GM18520 (cell line): ENCODE data around the gene FBXO10.
"Not testable (repeated sequence)": the region's sequence is repeated elsewhere in the genome, so short reads cannot be mapped to it uniquely, and the experiment has no call there.

Source experiments
- ATAC-seq: cut with Tn5 transposase; IDR thresholded peaks from one replicate; pipeline ENCODE4 v1.9.1; 2021; ENCODE audit not compliant: unreplicated experiment

The FBXO10 gene

DNA sequence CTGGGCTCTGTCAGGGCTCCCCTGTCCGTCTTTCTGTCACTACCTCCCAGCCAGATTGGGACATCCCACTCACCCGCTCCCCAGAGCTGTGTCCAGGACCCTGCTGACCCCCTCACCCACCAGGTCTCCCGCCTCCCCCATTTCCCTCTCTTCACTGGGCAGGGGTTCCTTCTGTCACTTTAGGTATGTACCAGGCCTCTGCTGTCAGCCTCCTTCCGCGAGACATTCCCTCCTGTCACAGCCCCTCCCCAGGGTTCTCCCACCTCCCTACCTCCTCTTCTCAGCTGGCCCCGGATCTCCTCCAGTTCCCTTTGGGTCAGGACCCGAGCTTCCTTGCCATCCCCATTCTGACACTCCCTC, 89.9 kb downstream of the FBXO10 start:
- no peak for ATAC-seq

DNA sequence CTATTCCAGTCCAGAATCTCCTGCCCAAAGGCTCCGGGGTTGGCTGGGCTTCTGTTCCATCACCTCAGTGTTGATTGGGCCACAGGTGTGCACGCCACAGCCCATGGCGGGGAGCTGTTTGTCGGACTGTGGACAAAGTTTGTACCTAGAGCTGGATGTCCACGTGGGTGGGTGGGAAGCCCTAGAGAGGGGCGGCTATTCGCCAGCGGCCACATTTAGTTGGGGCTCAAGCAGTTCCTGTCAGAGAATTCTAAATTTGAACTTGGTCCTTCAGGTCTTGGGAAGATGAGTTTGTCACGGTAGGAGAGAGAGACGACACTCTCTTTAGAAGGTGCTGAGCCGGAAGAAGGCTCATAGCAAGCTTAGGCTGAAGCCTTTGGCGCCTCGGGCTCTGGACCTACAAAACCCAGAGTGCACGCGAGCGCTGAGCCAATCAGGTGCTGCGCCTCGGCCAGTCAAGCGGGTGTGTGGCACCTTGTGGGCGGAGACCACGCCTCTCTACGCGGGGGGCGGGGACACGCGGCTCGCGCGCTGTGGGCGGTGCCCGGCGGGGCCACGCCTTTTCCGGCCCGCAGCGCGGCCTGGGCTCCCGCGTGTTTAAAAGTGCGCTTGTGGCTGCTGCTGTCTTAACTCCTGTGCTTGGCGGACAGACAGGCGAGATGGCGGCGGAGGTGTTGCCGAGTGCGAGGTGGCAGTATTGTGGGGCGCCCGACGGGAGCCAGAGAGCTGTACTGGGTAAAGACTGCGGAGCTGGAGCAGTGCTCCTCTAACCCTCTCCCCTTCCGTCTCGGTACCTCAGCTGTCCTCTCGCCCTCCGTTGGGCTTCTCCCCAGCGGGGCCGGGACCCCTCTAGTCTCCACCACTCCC, 90.6 kb downstream of the FBXO10 start, which contains the start of gene POLR1E:
Gene POLR1E (plus strand): TSS at position 560 of the 867 bp plus-strand sequence. CDS start 100 bp downstream, at position 660.
- peak; percentile 95 for ATAC-seq

GRCh38 chr9:37480759-37481158, 95.4 kb downstream of the FBXO10 start:
- ATAC-seq, result no peak

DNA sequence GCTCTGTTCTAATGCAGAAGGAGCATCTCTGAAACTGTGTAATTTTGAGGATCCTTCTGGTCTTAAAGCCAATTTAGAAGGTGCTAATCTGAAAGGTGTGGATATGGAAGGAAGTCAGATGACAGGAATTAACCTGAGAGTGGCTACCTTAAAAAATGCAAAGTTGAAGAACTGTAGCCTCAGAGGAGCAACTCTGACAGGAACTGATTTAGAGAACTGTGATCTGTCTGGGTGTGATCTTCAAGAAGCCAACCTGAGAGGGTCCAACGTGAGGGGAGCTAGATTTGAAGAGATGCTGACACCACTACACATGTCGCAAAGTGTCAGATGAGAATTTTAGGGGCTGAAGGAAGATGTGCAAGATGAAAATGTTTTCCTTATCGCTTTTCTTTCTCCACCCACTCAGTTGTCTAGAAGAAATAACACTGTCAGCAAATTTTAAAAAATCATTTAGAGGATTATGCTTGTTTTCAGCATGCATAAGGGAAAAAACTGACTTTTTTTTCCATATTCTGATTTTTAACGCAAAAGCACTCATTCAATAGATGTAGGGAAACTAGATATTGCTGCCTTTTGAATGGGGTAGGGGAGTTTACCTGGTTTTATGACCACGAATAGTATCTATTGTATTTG, 98.1 kb downstream of the FBXO10 start:
- ATAC-seq, result not testable (repeated sequence)

DNA sequence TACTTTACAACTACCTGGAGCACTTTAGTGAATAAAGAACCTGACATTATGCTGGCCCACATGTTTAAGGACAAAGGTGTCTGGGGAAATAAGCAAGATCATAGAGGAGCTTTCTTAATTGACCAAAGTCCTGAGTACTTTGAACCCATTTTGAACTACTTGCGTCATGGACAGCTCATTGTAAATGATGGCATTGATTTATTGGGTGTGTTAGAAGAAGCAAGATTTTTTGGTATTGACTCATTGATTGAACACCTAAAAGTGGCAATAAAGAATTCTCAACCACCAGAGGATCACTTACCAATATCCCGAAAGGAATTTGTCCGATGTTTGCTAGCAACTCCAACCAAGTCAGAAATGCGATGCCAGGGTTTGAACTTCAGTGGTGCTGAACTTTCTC, 98.7 kb downstream of the FBXO10 start:
- ATAC-seq, result not testable (repeated sequence)

DNA sequence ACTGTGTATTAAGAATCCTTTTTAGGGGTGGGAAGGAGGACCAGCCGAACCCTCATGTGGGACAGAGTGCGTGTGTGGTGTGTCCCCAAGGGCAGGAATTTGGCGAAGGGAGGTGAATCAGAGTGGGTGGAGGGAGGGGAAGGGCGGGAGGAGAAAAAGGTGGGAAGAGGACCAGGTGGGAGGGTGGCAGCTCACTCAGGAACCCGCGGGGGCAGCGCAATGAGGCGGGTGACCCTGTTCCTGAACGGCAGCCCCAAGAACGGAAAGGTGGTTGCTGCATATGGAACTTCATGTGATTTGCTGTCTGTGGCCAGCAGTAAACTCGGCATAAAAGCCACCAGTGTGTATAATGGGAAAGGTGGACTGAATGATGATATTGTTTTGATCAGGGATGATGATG, 99.2 kb downstream of the FBXO10 start:
- ATAC-seq, result no peak

DNA sequence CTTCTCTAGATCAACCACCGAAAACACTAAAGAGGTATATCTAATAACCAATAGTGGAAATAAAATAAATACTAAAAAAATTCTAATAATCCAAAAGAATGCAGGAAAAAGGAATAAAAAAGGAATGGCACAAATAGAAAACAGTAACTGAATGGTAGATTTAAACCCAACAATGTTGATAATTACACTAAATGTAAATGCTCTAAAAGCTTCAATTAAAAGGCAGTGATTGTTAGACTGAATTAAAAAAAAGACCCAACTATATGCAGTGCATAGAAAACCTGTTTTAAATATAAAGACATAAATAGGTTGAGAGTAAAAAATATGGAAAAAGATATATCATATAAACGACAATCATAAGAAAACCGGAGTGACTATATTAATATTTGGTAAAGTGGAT, 101.7 kb downstream of the FBXO10 start:
- ATAC-seq, result no peak

DNA sequence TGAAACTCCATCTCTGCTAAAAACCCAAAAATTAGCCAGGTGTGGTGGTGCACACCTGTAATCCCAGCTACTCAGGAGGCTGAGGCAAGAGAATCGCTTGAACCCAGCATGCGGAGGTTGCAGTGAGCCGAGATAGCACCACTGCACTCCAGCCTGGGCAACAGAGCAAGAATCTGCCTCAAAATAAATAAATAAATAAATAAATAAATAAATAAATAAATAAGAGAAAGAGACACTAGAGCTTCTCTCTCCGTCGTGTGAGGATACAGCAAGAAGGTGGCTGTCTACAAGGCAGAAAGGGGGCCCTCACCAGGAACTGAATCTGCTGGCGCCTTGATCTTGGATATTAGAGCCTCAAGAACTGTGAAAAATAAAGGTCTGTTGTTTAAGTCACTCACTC, 102.2 kb downstream of the FBXO10 start:
- ATAC-seq, result not testable (repeated sequence)

DNA sequence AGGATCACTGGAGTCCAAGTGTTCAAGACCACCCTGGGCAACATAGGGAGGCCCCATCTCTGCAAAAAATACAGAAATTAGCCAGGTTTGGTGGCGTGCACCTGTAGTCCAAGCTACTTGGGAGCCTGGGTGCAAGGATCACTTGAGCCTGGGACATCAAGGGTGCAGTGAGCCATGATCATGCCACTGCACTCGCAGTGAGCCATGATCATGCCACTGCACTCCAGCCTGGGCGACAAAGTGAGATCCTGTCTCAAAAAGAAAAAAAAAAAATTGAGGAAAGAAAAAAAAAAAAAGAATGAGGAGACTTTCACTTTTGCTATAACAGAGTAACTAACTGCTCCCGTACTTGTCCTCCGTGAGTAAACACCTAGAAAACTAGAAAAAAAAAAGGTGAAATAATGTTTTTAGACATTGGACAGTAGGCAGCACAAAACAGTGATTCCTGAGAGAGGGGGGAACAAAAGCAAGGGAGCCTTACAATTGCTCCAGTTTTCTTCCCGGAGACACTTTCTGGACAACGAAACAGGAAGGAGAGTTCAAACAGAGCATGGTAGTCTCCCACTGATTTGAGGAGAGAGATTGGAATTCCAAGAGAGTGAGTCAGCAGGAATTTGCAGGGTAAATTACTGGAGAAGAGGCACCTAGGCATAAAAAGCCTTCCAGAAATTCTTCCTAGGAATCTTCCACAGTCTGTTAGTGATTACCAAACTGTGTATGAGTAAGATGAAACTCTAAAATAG, 104.1 kb downstream of the FBXO10 start:
- ATAC-seq, result no peak

GRCh38 chr9:37468620-37469019, 107.6 kb downstream of the FBXO10 start:
- no peak for ATAC-seq

- not testable (repeated sequence) for ATAC-seq
These were observed 108.7 kb downstream of the FBXO10 start for GRCh38 chr9:37467530-37467929.

DNA sequence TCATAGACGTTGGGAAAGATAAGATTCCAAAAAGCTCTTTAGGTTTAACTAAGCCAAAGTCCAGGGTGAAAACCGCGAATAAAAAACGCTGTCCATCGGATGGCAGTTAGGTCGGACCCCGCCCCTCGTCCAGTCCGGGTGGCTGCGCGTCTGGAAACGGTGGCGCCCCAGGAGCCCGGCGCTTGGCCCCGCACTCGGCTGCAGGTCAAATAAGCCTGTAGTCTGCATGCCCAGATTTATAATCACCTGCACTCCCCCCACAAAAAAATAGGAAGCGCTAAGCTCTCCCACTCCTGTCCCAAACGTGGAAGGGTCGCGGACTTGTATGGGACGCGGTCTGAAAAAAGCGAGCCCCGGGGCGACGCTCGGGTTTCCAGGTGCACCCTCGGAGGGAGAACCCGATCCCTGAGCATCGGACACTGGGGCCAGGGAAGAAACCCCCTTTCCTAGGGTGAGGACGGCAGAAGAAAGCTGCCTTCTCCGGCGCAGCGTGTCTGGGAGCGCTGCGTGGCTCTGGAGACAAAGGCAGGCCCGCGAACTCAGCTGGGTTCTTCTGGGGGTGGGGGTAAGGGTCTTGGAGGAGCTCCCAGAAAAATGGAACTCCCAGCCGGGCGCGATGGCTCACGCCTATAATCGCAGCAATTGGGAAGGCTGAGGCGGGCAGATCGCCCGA, 110.0 kb downstream of the FBXO10 start:
- ATAC-seq, result no peak

GRCh38 chr9:37465249-37466036, 110.7 kb downstream of the FBXO10 start, which contains the start of gene ZBTB5:
TSS of gene ZBTB5 (minus strand) at chr9:37465450. CDS start at chr9:37442551, 22,899 bp downstream.
- peak; percentile 80 for ATAC-seq

- peak; percentile 3 for ATAC-seq
These were observed 111.5 kb downstream of the FBXO10 start for GRCh38 chr9:37464426-37465248.

- ATAC-seq, result no peak
These were observed 112.2 kb downstream of the FBXO10 start for GRCh38 chr9:37464006-37464405.
